Aorta (tissue), 5 donors: ENCODE measurements around the gene USP7. TPM values are rescaled to one million over a fixed set of nuclear protein-coding genes. Genes with fewer than 3 reads are reported as not detected.

ENCODE experiments used
- ATAC-seq: fragments of 200-7000 bp; cut with Tn5 transposase; one replicate; pipeline ENCODE4 v1.9.1; 2022; ENCODE audit warnings: moderate library complexity; ENCODE audit not compliant: low FRiP score
- DNase-seq, 2 donors: peaks; one replicate each; pipeline ENCODE4 v3.0.0-alpha.2; 2020
- H3K27ac ChIP-seq, 2 donors: one replicate each; pipeline ENCODE4 v1.5.1; 2013; ENCODE audit warnings: low read length in 2 of 2, mild to moderate bottlenecking in 2 of 2, moderate library complexity in 2 of 2, control low read depth in 1 of 2, inconsistent platforms in 1 of 2, low read depth in 1 of 2
- H3K27me3 ChIP-seq, 2 donors: one replicate each; pipeline ENCODE4 v1.6.1; 2013; ENCODE audit warnings: control low read depth in 1 of 2, low read length in 1 of 2, mild to moderate bottlenecking in 1 of 2, moderate library complexity in 1 of 2; ENCODE audit not compliant: insufficient read depth in 2 of 2, control insufficient read depth in 1 of 2
- H3K36me3 ChIP-seq, 2 donors: one replicate each; pipeline ENCODE4 v1.6.1; 2013; ENCODE audit warnings: control low read depth in 1 of 2, low read length in 1 of 2, mild to moderate bottlenecking in 1 of 2; ENCODE audit not compliant: insufficient read depth in 2 of 2, control insufficient read depth in 1 of 2
- H3K4me1 ChIP-seq, 2 donors: one replicate each; pipeline ENCODE4 v1.6.1; 2013; ENCODE audit warnings: low read length in 2 of 2, control low read depth in 1 of 2, mild to moderate bottlenecking in 1 of 2, moderate library complexity in 1 of 2; ENCODE audit not compliant: insufficient read depth in 2 of 2, control insufficient read depth in 1 of 2
- H3K4me3 ChIP-seq, 2 donors: one replicate each; pipeline ENCODE4 v1.5.1; 2013; ENCODE audit warnings: low read length in 2 of 2, control low read depth in 1 of 2, mild to moderate bottlenecking in 1 of 2
- H3K9me3 ChIP-seq: one replicate; pipeline ENCODE4 v1.6.1; 2013; ENCODE audit warnings: mild to moderate bottlenecking, low read length; ENCODE audit not compliant: control insufficient read depth
- WGBS, 2 donors: extraction: QIAGEN DNeasy Blood & Tissue Kit; methylation state at CpG; one replicate each; pipeline ENCODE4 v1.1.7; 2013; 5-methylcytosine and 5-hydroxymethylcytosine counted together
- intact Hi-C, 2 donors: fragments of 100-400 bp; cut with DNase I; formaldehyde crosslinking; loops; one replicate each; pipeline versions ENCODE4 v1.14.2 to v1.15.0; 2022
- polyA plus RNA-seq, 2 donors: library from polyadenylated mRNA; stranded (reverse); fragments of 200-250 nt; gene quantifications; one replicate each; pipeline ENCODE4 v1.2.3, GENCODE V29; 2013
- total RNA-seq, 2 donors: library from RNA; stranded (reverse); fragmentation: NEBNext Ultra II Directional; extraction: Animal tissue kit (Norgen Biotek cat#: 25700); gene quantifications; one replicate each; pipeline ENCODE4 v1.2.1, GENCODE V29; 2021
- donor health status: healthy with polysubstance abuse.
- donor health status: Bipolar disorder and iron deficiency.
- donor health status: DM: no; HTN: no; CAD: no.
- donor health status: DM: no; HTN: no; CAD: no.
- donor health status: DM: yes; HTN: yes; CAD: no.

The USP7 gene
- total and polyA plus RNA-seq, 4 donors, result 18.0 to 110 (median 72.3) TPM

GRCh38 chr16:8867932-8868415 is 95.7 kb downstream of the USP7 start:
- Histone ChIP-seq H3K27me3 (no peaks in the 10 kb centered on the region), H3K27ac (peak overlapping the region in 1 of 2 donors; percentile 13), H3K36me3 (no peaks in the 10 kb centered on the region), H3K4me3 (peak overlapping the region; percentile 59 to 82), H3K9me3 (no peaks in the 10 kb centered on the region), H3K4me1 (no peaks in the 10 kb centered on the region)
- intact Hi-C loops, result loop anchor here (2.0 to 5.0 kb wide), 2 partner anchors 71 kb away; partner anchors contain the start of genes PMM2 (in 2 of the 2) and TMEM186 (in 2 of the 2)
- DNase-seq (no peak), ATAC-seq (no peak)
- WGBS, 2 donors, result 0 to 1% methylated on average over 16 of the region's 16 CpGs

GRCh38 chr16:8867216-8867931 is 96.3 kb downstream of the USP7 start:
- Histone ChIP-seq H3K27me3 (no peaks in the 10 kb centered on the region), H3K4me3 (peak overlapping the region; percentile 59 to 82), H3K36me3 (no peaks in the 10 kb centered on the region), H3K9me3 (no peaks in the 10 kb centered on the region), H3K27ac (no peak overlapping the region), H3K4me1 (no peaks in the 10 kb centered on the region)
- ATAC-seq (peak; percentile 20), DNase-seq (peak; percentile 73 to 86)
- intact Hi-C loops, result loop anchor here in 1 of 2 donors (5.0 kb wide), 1 partner anchor 70 kb away; the partner anchor contains the start of genes PMM2 and TMEM186
- WGBS, 2 donors, result 1% methylated on average over 35 of the region's 35 CpGs

- H3K4me1 ChIP-seq, result no peaks in the 10 kb centered on the region
- DNase-seq (no peak), ATAC-seq (no peak)
- H3K27ac ChIP-seq, result no peak overlapping the region
- H3K27me3 ChIP-seq, result no peaks in the 10 kb centered on the region
- 1 to 5% methylated on average over 13 to 16 of the region's 16 CpGs for WGBS, 2 donors
- H3K36me3 ChIP-seq, result no peaks in the 10 kb centered on the region
- no peaks in the 10 kb centered on the region for H3K9me3 ChIP-seq
- peak overlapping the region; percentile 59 to 82 for H3K4me3 ChIP-seq
- intact Hi-C loops, result loop anchor here in 1 of 2 donors (5.0 kb wide), 1 partner anchor 70 kb away; the partner anchor contains the start of genes PMM2 and TMEM186
Measured at GRCh38 chr16:8866884-8867215, 96.9 kb downstream of the USP7 start.

GRCh38 chr16:8866118-8866883 is 97.4 kb downstream of the USP7 start:
- intact Hi-C loops, result loop anchor here in 1 of 2 donors (5.0 kb wide), 1 partner anchor 69 kb away; the partner anchor contains the start of genes PMM2 and TMEM186
- Histone ChIP-seq H3K4me3 (peak overlapping the region; percentile 59 to 82), H3K36me3 (no peaks in the 10 kb centered on the region), H3K4me1 (no peaks in the 10 kb centered on the region), H3K27me3 (no peaks in the 10 kb centered on the region), H3K9me3 (no peaks in the 10 kb centered on the region), H3K27ac (no peak overlapping the region)
- no peak for DNase-seq
- 15 to 22% methylated on average over 28 to 30 of the region's 30 CpGs for WGBS, 2 donors
- peak; percentile 26 for ATAC-seq

GRCh38 chr16:8865145-8865882 is 98.4 kb downstream of the USP7 start:
- H3K27me3 ChIP-seq, result no peaks in the 10 kb centered on the region
- DNase-seq (no peak), ATAC-seq (no peak)
- intact Hi-C loops, result loop anchor here in 1 of 2 donors (5.0 kb wide), 1 partner anchor 68 kb away; the partner anchor contains the start of genes PMM2 and TMEM186
- no peaks in the 10 kb centered on the region for H3K4me1 ChIP-seq
- H3K9me3 ChIP-seq, result no peaks in the 10 kb centered on the region
- H3K27ac ChIP-seq, result no peak overlapping the region
- no peaks in the 10 kb centered on the region for H3K36me3 ChIP-seq
- WGBS, 2 donors, result 77 to 81% methylated on average over 14 of the region's 14 CpGs
- H3K4me3 ChIP-seq, result no peak overlapping the region

- no peaks in the 10 kb centered on the region for H3K36me3 ChIP-seq
- ATAC-seq (no peak), DNase-seq (peak in 1 of 2 donors; percentile 63)
- H3K27me3 ChIP-seq, result no peaks in the 10 kb centered on the region
- H3K9me3 ChIP-seq, result no peaks in the 10 kb centered on the region
- H3K27ac ChIP-seq, result no peak overlapping the region
- H3K4me3 ChIP-seq, result no peak overlapping the region
- intact Hi-C loops, result loop anchor here in 1 of 2 donors (5.0 kb wide), 1 partner anchor 67 kb away; the partner anchor contains the start of genes PMM2 and TMEM186
- WGBS, 2 donors, result 13 to 17% methylated on average over 13 of the region's 13 CpGs
- no peaks in the 10 kb centered on the region for H3K4me1 ChIP-seq
Measured at GRCh38 chr16:8864480-8865110, 99.1 kb downstream of the USP7 start.

GRCh38 chr16:8863594-8864424 is 99.9 kb downstream of the USP7 start:
- Histone ChIP-seq H3K27ac (no peak overlapping the region), H3K27me3 (no peaks in the 10 kb centered on the region), H3K4me1 (no peaks in the 10 kb centered on the region), H3K36me3 (no peaks in the 10 kb centered on the region), H3K9me3 (no peaks in the 10 kb centered on the region), H3K4me3 (no peak overlapping the region)
- ATAC-seq (no peak), DNase-seq (peak in 1 of 2 donors; percentile 59)
- 59 to 63% methylated on average over 17 of the region's 17 CpGs for WGBS, 2 donors
- intact Hi-C loops, result no loop called here
